CD4-positive, alpha-beta T cell treated with Interleukin-15 for 4 hours (primary cell): Measurements from ENCODE around the gene LRRC7.

Experiments used
- DNase-seq: peaks from one replicate; pipeline ENCODE4 v3.0.0-alpha.2; 2020; ENCODE audit warnings: low spot score

LRRC7 gene

DNA sequence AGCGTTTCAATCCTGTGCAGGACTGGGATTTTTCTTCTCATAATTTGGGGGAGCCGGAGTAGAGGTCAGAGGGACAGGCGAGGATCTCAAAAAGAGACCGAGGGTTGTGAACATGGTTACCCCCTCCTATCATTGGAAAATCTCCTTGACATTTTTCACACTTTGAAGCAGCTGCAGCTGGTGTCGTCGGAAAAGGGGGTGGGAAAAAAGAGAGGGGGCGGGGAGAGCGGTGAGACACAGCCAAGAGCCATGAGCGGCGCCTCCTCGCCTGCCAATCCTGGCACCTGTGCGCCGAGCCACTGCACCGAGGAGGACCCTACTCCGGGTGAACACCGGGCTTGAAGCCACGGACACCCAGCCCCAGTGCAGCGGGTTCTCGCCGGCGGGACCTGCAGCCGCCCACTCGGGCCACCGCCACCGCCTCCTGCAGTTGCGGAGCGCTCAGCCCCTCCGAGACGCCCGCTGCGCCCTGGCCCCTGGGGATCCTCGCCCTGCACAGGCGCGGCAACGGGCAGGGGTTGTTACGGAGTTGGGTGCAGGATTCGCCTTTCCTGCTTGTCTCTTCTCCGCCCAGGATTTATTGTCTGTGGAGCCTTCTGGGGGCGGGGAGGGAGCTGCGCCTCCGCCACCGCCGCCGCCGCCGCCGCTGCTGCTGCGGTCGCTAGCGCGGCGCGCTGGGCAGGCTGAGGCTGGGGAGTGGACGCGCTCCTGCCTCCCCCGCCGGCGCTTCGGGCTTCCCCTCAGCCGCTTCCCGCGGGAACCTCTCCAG lies at the start of gene LRRC7:
LRRC7 (plus strand) TSS at position 271 of the 769 bp plus-strand sequence. CDS start 718 bp downstream, outside the sequence.
- no peak for DNase-seq

GRCh38 chr1:69519006-69519405 lies 48.7 kb upstream of the LRRC7 start:
- no peak for DNase-seq

DNA sequence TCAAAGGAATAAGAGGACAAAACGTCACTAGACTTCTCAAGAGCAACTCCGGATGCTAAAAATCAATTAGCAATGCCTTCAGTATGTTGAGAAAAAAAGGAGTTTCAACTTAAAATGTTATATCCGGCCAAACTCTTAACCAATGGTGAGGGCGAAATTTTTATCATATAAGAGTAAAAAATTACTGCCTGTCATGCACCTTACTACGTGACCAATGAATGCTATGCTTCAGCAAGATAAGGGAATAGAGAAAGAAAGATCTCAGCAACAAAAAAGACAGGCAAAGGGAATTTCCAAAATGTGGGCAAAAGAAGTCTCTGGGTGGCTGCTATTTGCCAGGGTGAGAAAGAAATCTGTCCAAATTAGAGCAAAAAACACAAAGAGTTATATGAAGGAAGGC lies 47.4 kb upstream of the LRRC7 start:
- DNase-seq = no peak

DNA sequence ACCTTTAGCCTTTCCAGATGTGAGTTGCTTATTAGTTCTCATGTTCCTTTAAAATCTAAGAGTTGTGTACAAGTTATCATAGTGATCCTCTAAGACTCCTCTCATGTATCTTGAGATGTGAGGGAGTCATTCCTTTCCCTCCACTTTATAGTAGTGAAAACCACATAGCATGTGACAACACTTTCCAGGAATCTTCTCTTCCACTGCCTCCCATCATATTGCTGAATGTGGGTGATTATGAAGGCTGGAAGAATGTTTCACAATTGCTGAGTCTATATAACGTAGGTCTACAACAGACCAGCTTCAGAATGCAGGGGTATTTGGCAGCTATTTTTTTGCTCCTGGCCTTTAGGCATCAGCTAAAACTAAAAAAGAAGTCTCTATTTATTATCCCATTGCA lies 44.7 kb upstream of the LRRC7 start:
- DNase-seq = no peak

DNA sequence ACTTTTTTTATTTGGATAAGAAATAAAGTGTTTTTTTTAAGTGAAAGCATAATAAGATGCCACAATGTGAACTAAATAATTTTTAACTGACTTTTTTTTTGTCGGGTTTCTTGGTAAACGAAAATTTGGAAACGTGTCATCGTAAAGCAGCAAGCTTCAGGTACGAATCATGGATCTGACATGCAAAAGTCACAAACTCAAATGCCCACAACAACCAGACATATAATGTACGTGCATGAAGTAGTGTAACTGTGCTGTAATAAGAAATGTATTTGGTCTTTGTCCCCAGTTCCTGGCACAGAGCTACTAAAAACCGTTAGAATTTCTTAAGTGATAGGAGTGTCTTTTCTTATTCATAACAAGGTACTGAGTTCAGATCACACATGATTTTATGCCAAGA lies 44.3 kb upstream of the LRRC7 start:
- no peak for DNase-seq

DNA sequence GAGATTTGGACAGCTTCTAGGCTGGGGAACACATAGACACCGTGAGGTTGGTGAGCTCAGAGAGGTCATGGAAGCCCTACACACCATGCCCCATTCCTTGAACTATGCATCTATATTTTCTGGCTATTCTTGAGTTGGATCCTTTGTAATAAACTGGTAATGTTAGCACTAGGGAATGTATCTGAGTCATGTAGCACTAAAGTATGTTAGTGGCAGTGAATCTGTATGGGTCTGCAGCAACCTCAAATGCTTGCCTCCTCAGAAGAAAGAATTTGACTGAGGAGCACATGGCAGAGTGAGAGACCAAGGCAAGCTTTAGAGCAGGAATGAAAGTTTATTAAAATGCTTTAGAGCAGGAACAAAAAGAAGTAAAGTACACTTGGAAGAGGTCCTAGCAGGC lies 43.7 kb upstream of the LRRC7 start:
- no peak for DNase-seq

- DNase-seq = no peak
These were observed 40.4 kb upstream of the LRRC7 start for GRCh38 chr1:69527273-69527672.

DNA sequence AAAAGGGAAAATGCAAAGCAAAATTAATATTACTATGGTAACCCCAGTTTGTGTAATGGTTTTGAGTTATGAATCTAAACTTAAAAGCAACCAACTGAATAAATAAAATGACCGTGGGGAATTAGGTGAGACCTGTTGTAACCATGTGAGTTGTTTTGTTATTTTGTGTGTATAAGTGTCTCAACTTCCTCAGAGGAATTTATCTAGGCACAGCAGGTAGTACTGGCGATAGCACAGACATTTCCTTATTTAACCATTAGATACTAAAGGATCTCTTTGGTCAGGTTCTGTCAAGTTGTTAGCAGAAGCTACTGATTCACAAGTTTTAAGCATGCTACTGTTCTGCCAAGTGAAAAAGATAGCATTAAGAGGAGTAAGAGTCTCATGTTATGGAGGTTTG lies 39.3 kb upstream of the LRRC7 start:
- DNase-seq = no peak

DNA sequence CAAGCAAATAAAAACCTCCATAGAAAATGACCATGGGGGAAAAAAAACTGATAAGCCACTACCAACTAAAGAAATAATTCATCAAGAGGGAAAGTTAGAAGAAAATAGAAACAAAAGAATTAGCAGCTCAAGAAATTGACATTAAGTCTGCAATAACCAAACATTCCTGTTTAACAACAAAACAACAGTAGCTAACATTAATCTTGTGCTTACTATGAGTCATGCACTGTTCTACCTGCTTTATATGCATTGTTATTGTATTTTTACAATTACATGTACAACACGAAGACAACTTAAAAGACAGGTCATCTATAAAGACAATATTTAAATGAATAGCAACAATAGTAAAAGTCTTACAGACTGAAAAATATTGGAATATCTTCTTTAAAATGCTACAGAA lies 34.4 kb upstream of the LRRC7 start:
- no peak for DNase-seq

- no peak for DNase-seq
These were observed 32.9 kb upstream of the LRRC7 start for GRCh38 chr1:69534829-69535228.

DNA sequence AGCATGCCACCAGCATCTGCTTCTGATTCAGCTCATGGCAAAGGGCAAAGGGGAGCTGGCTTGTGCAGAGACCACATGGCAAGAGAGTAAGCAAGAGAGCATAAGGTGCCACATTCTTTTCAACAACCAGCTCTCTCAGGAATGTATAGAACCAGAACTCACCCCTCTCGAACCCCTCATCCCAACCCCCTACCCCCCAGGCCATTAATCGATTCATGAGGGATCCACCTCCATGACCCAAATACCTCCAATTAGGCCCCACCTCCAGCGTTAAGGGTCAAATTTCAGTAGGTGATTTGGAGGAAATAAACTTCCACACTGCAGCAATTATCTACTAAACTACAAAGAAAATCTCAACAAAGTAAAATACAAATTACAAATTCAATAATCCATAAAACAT lies 32.2 kb upstream of the LRRC7 start:
- DNase-seq = no peak

- no peak for DNase-seq
These were observed 27.7 kb upstream of the LRRC7 start for GRCh38 chr1:69540052-69540451.

- DNase-seq = no peak
These were observed 16.0 kb upstream of the LRRC7 start for GRCh38 chr1:69551476-69552324.

DNA sequence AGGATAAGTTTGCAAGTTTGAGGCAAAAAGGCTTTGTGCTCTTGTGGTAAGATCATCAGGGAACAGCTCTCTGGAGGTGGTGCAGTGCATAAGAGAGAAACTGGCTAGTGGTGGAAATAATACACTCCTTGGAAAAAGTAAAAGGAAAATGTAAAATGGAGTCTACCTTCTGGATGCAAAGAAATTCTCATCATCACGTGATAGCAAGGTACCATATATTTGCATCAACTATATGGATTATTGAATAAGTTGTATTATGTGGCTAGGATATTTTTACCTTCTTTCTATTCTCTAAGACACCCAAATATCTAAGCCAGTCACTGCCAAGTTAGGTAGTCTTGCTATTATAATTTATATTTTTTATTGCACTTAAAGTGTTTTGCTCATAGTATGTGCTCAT lies 14.0 kb upstream of the LRRC7 start:
- DNase-seq = no peak

DNA sequence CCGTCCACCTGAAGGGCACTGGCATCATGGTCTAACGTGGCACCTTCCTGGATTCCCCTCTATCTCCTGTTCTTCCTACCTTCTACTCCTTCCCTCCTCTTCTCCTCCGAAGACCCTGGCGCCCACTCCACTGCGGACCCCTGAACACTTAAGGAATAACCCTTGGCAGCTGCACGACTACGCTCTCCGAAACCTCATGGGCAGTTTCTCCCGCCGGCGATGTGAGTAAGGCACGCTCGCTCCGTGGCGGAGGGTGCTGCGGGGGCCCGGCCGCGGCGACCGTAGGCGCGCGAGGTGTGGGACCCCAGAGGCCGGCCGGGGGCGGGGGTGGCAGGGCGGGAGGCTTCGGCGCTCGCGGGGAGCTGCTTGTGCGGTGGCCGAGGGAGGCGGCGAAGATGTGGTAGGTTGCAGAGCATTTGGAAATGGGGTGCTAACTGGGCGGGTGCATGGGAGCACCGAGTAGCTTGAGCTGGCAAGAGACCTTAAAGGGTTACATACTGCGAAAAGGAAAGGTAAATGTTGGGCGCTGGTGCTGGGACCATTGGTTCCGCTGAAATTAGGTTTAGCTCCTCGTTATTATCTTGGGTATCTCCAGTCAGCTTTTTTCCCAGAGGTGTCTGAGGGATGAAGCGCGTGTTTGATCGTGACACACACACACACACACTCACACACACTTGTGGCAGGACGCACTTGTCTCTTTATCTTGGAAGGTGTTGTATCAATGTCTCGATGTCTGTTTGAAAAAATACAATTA lies 876 bp downstream of the LRRC7 start:
- DNase-seq = no peak

DNA sequence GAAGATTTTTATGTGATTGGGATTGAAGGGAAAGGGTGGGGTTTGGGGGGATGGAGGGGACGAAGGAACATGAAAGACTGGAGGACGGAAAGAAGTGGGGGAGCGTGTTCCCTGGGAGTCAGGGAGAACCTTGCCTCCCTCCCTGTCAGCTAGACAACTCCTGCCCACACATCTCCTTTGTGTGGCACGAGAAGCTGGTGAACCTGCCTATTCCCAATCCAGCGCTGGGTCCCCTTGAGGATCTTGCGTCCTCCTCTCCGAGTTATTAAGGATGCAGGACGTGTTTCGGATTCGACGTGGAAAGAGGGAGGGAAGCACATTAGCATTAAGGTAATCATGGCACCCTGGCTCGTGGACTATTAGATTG lies 1.4 kb downstream of the LRRC7 start:
- DNase-seq = no peak

DNA sequence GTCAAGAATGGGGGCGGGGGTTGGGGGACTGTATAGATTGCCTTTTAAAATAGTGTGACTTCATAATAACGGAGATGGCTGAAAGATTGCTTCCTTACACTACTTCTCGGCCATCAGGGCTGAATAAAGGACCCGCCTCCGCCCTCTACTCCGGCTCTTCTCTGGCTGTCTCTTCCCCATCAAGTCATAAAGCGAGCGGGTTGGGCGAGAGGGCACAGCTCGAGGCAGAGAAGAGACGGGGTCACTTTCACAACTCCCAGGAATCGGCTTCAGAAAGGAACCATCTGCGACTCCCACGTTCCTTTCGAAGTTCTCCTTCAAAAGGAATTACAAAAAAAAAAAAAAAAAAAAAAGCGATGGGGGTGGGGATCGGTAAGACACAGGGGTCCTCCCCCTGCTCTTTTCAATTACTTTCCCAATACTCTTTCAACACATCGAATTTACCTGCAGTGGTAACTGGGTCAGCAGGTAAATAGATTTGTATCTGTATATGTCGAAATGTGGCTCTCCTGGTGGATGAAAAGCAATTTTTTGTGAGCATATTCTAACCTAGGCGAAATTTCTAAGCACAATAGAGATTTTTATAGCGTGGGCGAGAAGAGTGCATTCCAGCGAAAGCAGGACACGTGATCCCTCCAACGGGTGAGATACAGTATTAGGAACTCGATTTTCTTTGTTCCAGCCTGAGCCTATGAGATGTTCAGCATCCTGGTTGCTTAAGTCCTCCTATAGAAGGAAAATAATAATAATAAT lies 2.0 kb downstream of the LRRC7 start:
- DNase-seq = no peak

- no peak for DNase-seq
These were observed 2.6 kb downstream of the LRRC7 start for GRCh38 chr1:69570356-69570755.

DNA sequence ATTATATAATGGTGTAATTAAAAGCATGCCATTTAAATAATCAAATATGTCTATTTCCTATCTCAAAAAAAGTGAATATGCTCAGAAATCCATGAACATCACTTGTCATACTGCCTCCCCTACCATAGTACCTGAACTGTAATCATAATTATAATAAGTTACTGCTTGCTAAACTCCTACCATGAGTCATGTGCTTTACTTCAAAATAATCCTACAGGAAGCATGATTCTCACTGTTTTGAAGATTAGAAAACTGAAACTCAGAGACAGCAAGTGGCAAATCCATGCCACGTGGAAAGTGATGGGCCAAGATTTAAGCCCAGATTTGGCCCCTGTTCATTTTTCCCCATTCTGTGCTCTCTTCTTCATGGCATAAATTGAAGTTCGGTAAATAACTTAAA lies 5.2 kb downstream of the LRRC7 start:
- no peak for DNase-seq

DNA sequence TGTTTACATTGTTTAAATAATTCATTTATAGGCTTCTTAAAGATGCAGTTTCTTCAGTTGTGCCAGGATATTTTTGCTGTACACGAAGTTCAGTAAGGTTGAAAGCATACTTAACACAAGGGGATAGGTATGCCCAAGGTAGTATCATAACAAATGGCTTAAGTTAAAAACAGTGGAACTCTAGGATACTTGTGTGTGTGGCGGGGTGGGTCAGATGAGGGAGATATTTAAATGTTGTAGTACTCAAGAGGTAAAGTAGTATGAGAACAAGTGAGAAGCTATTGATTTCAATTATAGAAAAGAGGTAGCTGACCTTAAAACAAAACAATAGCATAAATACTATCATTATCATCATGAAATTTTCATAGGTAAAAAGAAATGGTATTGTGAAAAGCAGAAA lies 6.2 kb downstream of the LRRC7 start:
- no peak for DNase-seq

DNA sequence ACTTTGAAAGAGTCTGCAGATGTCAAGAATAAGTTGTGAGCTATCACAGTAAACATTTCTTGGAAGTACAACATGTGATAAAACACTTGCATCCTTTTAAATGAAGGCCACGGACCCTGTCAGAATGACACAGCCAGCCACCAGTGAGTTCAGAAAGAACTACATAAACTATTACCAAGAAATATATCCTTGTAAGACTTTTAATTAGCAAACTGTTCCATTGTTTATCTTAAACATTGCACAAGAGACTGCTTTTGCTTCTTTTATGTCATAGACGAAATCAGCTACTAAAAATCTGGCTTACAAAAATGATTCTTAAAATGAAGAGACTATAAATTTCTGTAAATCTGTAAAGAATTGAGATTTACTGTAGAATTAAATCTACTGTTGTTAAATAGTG lies 17.9 kb downstream of the LRRC7 start:
- no peak for DNase-seq

GRCh38 chr1:69587391-69587790 lies 19.7 kb downstream of the LRRC7 start:
- no peak for DNase-seq
